Measurements from ENCODE around the gene PRR15. TPM values are rescaled to one million over a fixed set of nuclear protein-coding genes. Genes with fewer than 3 reads are reported as not detected.

Gene PRR15
- total and polyA plus RNA-seq, 2 of the 13 experiments (the other 11 are each of a cell fraction or from before 2014, with no cell fraction given) = 2.3 to 7.8 TPM

DNA sequence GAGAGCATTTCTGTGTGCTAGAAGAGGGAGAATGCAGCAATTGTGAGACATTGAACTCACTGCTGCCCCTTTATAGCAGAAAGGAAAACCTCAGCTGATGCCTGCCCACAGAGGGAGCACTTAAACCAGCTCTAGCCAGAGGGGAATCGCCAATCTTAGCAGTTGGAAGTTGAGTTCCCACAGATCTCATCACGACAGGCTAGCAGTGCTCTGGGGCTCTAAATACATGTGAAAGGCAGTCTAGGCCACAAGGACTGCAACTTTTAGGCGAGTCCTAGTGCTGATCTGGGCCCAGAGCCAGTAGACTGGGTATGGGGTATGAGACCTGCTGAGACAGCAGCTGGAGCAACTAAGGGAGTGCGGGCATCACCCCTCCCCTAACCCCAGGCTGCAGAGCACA, 25.2 kb upstream of the PRR15 start:
- H3K27me3 ChIP-seq (ENCODE audit: control insufficient read depth in 1 of 2, insufficient read depth in 2 of 2, low read length in 2 of 2) = no peaks in the 10 kb centered on the region
- TF ChIP-seq POGK (CRISPR knock-in tag; conservative IDR thresholded peaks at IDR 0.05) (no peak), GPN1 (CRISPR knock-in tag; IDR thresholded peaks at IDR 0.05; ENCODE audit: borderline replicate concordance) (no peak), DZIP1 (CRISPR knock-in tag; IDR thresholded peaks at IDR 0.05) (no peak), ATF3 (CRISPR knock-in tag; IDR thresholded peaks at IDR 0.05) (no peak), ZBTB26 (CRISPR knock-in tag; IDR thresholded peaks at IDR 0.05; ENCODE audit: borderline replicate concordance) (no peak), REL (CRISPR knock-in tag; conservative IDR thresholded peaks at IDR 0.05) (no peak), ZNF468 (CRISPR knock-in tag; IDR thresholded peaks at IDR 0.05) (no peak), EHMT2 (IDR thresholded peaks at IDR 0.05; ENCODE audit: borderline replicate concordance, low read depth, low read length) (no peak)
- H3K4me2 ChIP-seq (ENCODE audit: low read depth, low read length) = no peak overlapping the region
- no peak overlapping the region for H2AFZ ChIP-seq (ENCODE audit: low read length)
- DNase-seq (ENCODE audit: low spot score) = no peak
- ChIA-PET CTCF (ENCODE audit: low intra/inter-chr PET ratio, low total read pairs) (no interaction called here), POLR2A (interaction anchor here (0.9 kb wide), 1 partner anchor 11 kb away, joined by 3 read pairs; no protein-coding TSS in a partner anchor)
- H4K20me1 ChIP-seq (ENCODE audit: insufficient read depth, low read length) = no peaks in the 10 kb centered on the region
- in situ Hi-C loops (cut with HindIII; ENCODE audit: extremely low pct_ligation_motif_present, low pct_unique_long_range_greater_than_20kb) = no loop called here
- H3K36me3 ChIP-seq (replicated peaks in 1 of 2; ENCODE audit: control insufficient read depth in 1 of 2, insufficient read depth in 2 of 2, low read length in 2 of 2) = no peaks in the 10 kb centered on the region; a peak in 1 of 5 replicates
- H3K27ac ChIP-seq (ENCODE audit: extremely low read length, insufficient read depth, low read length) = no peak overlapping the region
- H3K4me1 ChIP-seq (ENCODE audit: insufficient read depth, low read length) = no peaks in the 10 kb centered on the region
- H3K9me3 ChIP-seq (ENCODE audit: low read length) = no peaks in the 10 kb centered on the region
- H3K4me3 ChIP-seq (replicated peaks in 1 of 3; ENCODE audit: insufficient read depth in 1 of 3, low read depth in 2 of 3, low read length in 3 of 3) = no peak overlapping the region
- no peak for FAIRE-seq
- no peak overlapping the region for H3K9ac ChIP-seq (ENCODE audit: insufficient read depth, low read depth, low read length)
- ATAC-seq = no peak; the same call in 2 of the 3 replicates
- WGBS (ENCODE audit: low lambda C conversion rate) = 92% methylated on average over 4 of the region's 4 CpGs
- BruUV-seq (replicated peaks) = no TSS peak
- intact Hi-C loops (cut with micrococcal nuclease; ENCODE audit: unreplicated experiment) = no loop called here
- no peaks in the 10 kb centered on the region for H3K79me2 ChIP-seq (ENCODE audit: insufficient read depth, low read length)
